ENCODE measurements around the gene PHLPP1. TPM values are rescaled to one million over a fixed set of nuclear protein-coding genes. Genes with fewer than 3 reads are reported as not detected.
A peak's percentile ranks its signal among the peaks of the same experiment; 100 is the strongest.

Gene PHLPP1
- total and polyA plus RNA-seq, 2 of the 4 experiments (the other 2 are of a cell fraction) = 3.3 to 3.6 TPM

DNA sequence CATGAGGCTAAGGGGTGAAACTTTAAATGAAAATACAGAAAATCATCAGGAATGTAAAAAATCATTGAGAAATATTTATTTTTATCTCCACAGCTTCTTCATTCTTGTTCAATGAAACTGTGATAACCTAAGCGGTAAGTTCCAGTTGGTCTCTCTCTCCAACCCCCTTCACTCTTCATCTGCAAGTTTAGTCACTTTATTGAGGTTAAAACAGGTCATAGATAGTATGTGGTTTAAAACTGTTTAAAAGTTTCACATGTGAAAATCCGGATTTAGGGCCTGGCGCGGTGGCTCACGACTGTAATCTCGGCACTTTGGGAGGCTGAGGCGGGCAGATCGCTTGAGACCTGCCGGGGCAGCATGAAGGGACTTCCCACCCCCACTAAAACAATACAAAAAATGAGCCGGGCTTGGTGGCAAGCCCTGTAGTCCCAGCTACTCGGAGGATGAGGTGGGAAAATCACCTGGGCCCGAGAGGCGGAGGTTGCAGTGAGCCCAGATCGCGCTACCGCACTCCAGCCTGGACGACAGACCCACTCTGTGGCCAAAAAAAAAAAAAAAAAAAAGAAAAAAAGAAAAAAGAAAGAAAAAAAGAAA is 1.6 kb upstream of the PHLPP1 start:
- ATAC-seq (ENCODE audit: low read depth) = no peak
- peaks cover 5% of the 10 kb centered on the region for H3K4me1 ChIP-seq (ENCODE audit: control insufficient read depth, insufficient read depth, low read length)
- H2BK120ac ChIP-seq (ENCODE audit: low read depth, low read length) = no peak overlapping the region
- peak; percentile 40 for DNase-seq
- no peak overlapping the region for H3K14ac ChIP-seq (replicated peaks; ENCODE audit: low read depth, low read length)
- no peak overlapping the region for H2BK20ac ChIP-seq (ENCODE audit: low read depth, low read length)
- H3K9me1 ChIP-seq (ENCODE audit: insufficient read depth, low read length) = no peaks in the 10 kb centered on the region
- H3K18ac ChIP-seq (ENCODE audit: low read depth, low read length) = no peak overlapping the region
- no CpG with 5 or more reads among the region's 17 CpGs for WGBS, 2 experiments (ENCODE audit: extremely low coverage in 2 of 2, insufficient read length in 1 of 2)
- H3K4me3 ChIP-seq (ENCODE audit: insufficient read depth, low read depth, low read length) = no peak overlapping the region
- H2AK9ac ChIP-seq (replicated peaks; ENCODE audit: low read depth, low read length, poor library complexity) = no peak overlapping the region
- H2BK5ac ChIP-seq (ENCODE audit: low read depth, low read length, poor library complexity, severe bottlenecking) = no peak overlapping the region
- H4K5ac ChIP-seq (ENCODE audit: low read depth, low read length) = no peak overlapping the region
- no TSS peak for BruUV-seq (replicated peaks)
- H3K9me3 ChIP-seq (ENCODE audit: control insufficient read depth, insufficient read depth, low read length) = no peaks in the 10 kb centered on the region
- no peak overlapping the region for H3K4ac ChIP-seq (ENCODE audit: low read depth, low read length)
- H4K20me1 ChIP-seq (ENCODE audit: insufficient read depth, low read length) = peaks cover 8% of the 10 kb centered on the region; the same call in 1 of the 2 replicates
- H4K8ac ChIP-seq (ENCODE audit: low read depth in 2 of 2, low read length in 2 of 2) = no peak overlapping the region
- TF ChIP-seq BHLHE40 (IDR thresholded peaks at IDR 0.05; ENCODE audit: low read depth, low read length) (no peak), MXI1 (IDR thresholded peaks at IDR 0.05; ENCODE audit: borderline replicate concordance, low read depth, low read length) (no peak), MAZ (IDR thresholded peaks at IDR 0.05; ENCODE audit: borderline replicate concordance, low read depth, low read length) (no peak), FOS (IDR thresholded peaks at IDR 0.05; ENCODE audit: low read depth, low read length) (no peak), RAD21 (IDR thresholded peaks at IDR 0.05; ENCODE audit: low read length) (no peak)
- TF ChIP-seq, protein P1, sequence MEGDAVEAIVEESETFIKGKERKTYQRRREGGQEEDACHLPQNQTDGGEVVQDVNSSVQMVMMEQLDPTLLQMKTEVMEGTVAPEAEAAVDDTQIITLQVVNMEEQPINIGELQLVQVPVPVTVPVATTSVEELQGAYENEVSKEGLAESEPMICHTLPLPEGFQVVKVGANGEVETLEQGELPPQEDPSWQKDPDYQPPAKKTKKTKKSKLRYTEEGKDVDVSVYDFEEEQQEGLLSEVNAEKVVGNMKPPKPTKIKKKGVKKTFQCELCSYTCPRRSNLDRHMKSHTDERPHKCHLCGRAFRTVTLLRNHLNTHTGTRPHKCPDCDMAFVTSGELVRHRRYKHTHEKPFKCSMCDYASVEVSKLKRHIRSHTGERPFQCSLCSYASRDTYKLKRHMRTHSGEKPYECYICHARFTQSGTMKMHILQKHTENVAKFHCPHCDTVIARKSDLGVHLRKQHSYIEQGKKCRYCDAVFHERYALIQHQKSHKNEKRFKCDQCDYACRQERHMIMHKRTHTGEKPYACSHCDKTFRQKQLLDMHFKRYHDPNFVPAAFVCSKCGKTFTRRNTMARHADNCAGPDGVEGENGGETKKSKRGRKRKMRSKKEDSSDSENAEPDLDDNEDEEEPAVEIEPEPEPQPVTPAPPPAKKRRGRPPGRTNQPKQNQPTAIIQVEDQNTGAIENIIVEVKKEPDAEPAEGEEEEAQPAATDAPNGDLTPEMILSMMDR (conservative IDR thresholded peaks at IDR 0.05; ENCODE audit: low read depth, low read length) = no peak
- TF ChIP-seq, protein P2, sequence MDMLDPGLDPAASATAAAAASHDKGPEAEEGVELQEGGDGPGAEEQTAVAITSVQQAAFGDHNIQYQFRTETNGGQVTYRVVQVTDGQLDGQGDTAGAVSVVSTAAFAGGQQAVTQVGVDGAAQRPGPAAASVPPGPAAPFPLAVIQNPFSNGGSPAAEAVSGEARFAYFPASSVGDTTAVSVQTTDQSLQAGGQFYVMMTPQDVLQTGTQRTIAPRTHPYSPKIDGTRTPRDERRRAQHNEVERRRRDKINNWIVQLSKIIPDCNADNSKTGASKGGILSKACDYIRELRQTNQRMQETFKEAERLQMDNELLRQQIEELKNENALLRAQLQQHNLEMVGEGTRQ (IDR thresholded peaks at IDR 0.05; ENCODE audit: low read depth, low read length) = no peak
- H4K91ac ChIP-seq (ENCODE audit: insufficient read depth, low read depth, low read length) = no peak overlapping the region
- no peak overlapping the region for H3K56ac ChIP-seq (ENCODE audit: extremely low read depth, insufficient read depth, low read length)
- no peak overlapping the region for H2BK15ac ChIP-seq (ENCODE audit: low read depth, low read length)
- H3K9ac ChIP-seq (ENCODE audit: low read depth, low read length) = no peak overlapping the region
- no peak overlapping the region for H2AK5ac ChIP-seq (ENCODE audit: low read depth, low read length)
- H3K4me2 ChIP-seq (ENCODE audit: low read depth, low read length) = no peak overlapping the region
- no peak overlapping the region for H2AFZ ChIP-seq (replicated peaks; ENCODE audit: low read length, poor library complexity)
- H3K27ac ChIP-seq (ENCODE audit: insufficient read depth, low read length) = no peak overlapping the region
- peaks cover 3 to 11% of the 10 kb centered on the region in 2 experiments; a peak in 2 of 4 replicates for H3K79me1 ChIP-seq (ENCODE audit: low read depth in 1 of 2, low read length in 2 of 2)
- H3K27me3 ChIP-seq (ENCODE audit: control insufficient read depth, insufficient read depth, low read length) = no peaks in the 10 kb centered on the region
- dilution Hi-C loops (cut with HindIII; ENCODE audit: low sequenced_read_pairs, unreplicated experiment) = no loop called here
- ChIA-PET CTCF (interaction anchor here (1.5 kb wide), 1 partner anchor 16 kb away, joined by 3 read pairs; no protein-coding TSS in a partner anchor), POLR2A (ENCODE audit: unreplicated experiment) (no interaction called here)
- H3K23ac ChIP-seq (ENCODE audit: low read depth, low read length) = no peak overlapping the region
- no peaks in the 10 kb centered on the region for H3K36me3 ChIP-seq (ENCODE audit: control insufficient read depth, insufficient read depth, low read length)
- in situ Hi-C loops (cut with MboI; ENCODE audit: low sequenced_read_pairs) = loop anchor here (5.0 to 25.0 kb wide), 2 partner anchors 269 to 526 kb away; partner anchors contain the start of genes PIGN and RELCH
- intact Hi-C loops (cut with micrococcal nuclease) = loop anchor here (2.0 to 10.0 kb wide), 2 partner anchors 245 to 529 kb away; partner anchors contain the start of genes PIGN and RELCH

Measured in IMR-90 (cell line).